HCT116 (cell line): ENCODE results near the gene KDM4D. TPM values are rescaled to one million over a fixed set of nuclear protein-coding genes. Genes with fewer than 3 reads are reported as not detected.

Source experiments
- ATAC-seq: fragments of 200-7000 bp; cut with Tn5 transposase; 2 replicates; pipeline ENCODE4 v1.9.1; 2020; ENCODE audit warnings: mild to moderate bottlenecking, moderate library complexity
- BruUV-seq: library from RNA; stranded (reverse); fragments of 400-500 nt; replicated peaks from 2 replicates; lab custom pipeline; 2021; lab: Mats Ljungman, UMichigan
- CTCF ChIA-PET: fragments of 300-600 bp; sonication (Branson Sonifier 250); formaldehyde crosslinking; loops from one replicate; lab custom pipeline; 2021; ENCODE audit warnings: antibody characterized with exemption; lab: Charles Lee
- POLR2A ChIA-PET: fragments of 300-600, 350-600 bp; sonication (Branson Sonifier 250); formaldehyde crosslinking; loops from one replicate; lab custom pipeline; 2021; ENCODE audit warnings: antibody characterized with exemption; lab: Charles Lee
- RAD21 ChIA-PET, 2 experiments: fragments of 300-600 bp; sonication (Branson Sonifier 250); formaldehyde crosslinking; loops; one replicate each; lab custom pipeline; 2023; ENCODE audit warnings: low total read pairs in 2 of 2; ENCODE audit not compliant: uncharacterized antibody in 2 of 2, unreplicated experiment in 2 of 2, low non-redundant PET in 1 of 2; lab: Charles Lee
- DNase-seq: peaks from one replicate; pipeline ENCODE4 v3.0.0-alpha.2; 2010; ENCODE audit warnings: low read depth, low spot score
- H2AFZ ChIP-seq: fragments of 200-600 bp; shearing (Covaris generic), sonication (generic); 2 replicates; pipeline ENCODE4 v1.6.1; 2017; ENCODE audit warnings: low read depth, mixed run types, mixed read lengths, antibody characterized with exemption, low read length; ENCODE audit not compliant: poor library complexity, severe bottlenecking
- H3K27ac ChIP-seq: 2 replicates; pipeline ENCODE4 v1.5.1; 2012; ENCODE audit warnings: low read depth, low read length
- H3K27me3 ChIP-seq: fragments of 200-600 bp; sonication (generic); 2 replicates; pipeline ENCODE4 v1.6.1; 2016; ENCODE audit warnings: mixed run types, low read length, mixed read lengths; ENCODE audit not compliant: insufficient read depth
- H3K36me3 ChIP-seq, 2 experiments: fragments of 200-500 bp in 1 of 2; fragments of 200-600 bp in 1 of 2; sonication (Bioruptor generic) in 1 of 2; sonication (generic) in 1 of 2; 2 replicates each; pipeline versions ENCODE4 v1.5.1 to v1.6.1; 2014 to 2016; ENCODE audit warnings: low read length in 2 of 2, inconsistent platforms in 1 of 2, mixed read lengths in 1 of 2, mixed run types in 1 of 2; ENCODE audit not compliant: insufficient read depth in 2 of 2, control insufficient read depth in 1 of 2
- H3K4me1 ChIP-seq, 2 experiments: fragments of 200-600 bp in 1 of 2; sonication (generic) in 1 of 2; 2 replicates each; pipeline versions ENCODE4 v1.5.1 to v1.6.1; 2012 to 2017; ENCODE audit warnings: low read length in 2 of 2, inconsistent platforms in 1 of 2, mild to moderate bottlenecking in 1 of 2, mixed read lengths in 1 of 2, mixed run types in 1 of 2, moderate library complexity in 1 of 2; ENCODE audit not compliant: insufficient read depth in 2 of 2, control insufficient read depth in 1 of 2
- H3K4me2 ChIP-seq: fragments of 200-600 bp; sonication (generic); 2 replicates; pipeline ENCODE4 v1.6.1; 2017; ENCODE audit warnings: mixed run types, low read length, mixed read lengths
- H3K4me3 ChIP-seq, 2 experiments: fragments of 200-600 bp in 1 of 2; sonication (generic) in 1 of 2; replicated peaks in 1 of 2; 2 replicates each; pipeline ENCODE4 v1.5.1; 2011 to 2016; ENCODE audit warnings: low read length in 2 of 2, control low read depth in 1 of 2, low read depth in 1 of 2, mild to moderate bottlenecking in 1 of 2, mixed read lengths in 1 of 2, mixed run types in 1 of 2
- H3K79me2 ChIP-seq: fragments of 200-600 bp; sonication (generic); 2 replicates; pipeline ENCODE4 v1.6.1; 2017; ENCODE audit warnings: mild to moderate bottlenecking, mixed run types, low read length, moderate library complexity, mixed read lengths; ENCODE audit not compliant: insufficient read depth
- H3K9ac ChIP-seq: fragments of 200-600 bp; sonication (generic); 2 replicates; pipeline ENCODE4 v1.6.1; 2016; ENCODE audit warnings: low read length, mixed read lengths
- H3K9me2 ChIP-seq: fragments of 200-600 bp; sonication (generic), shearing (Covaris generic); 2 replicates; pipeline ENCODE4 v1.6.1; 2017; ENCODE audit warnings: mixed run types, mild to moderate bottlenecking, moderate library complexity; ENCODE audit not compliant: insufficient read depth
- H3K9me3 ChIP-seq, 2 experiments: fragments of 200-500 bp in 1 of 2; fragments of 200-600 bp in 1 of 2; sonication (Bioruptor generic) in 1 of 2; sonication (generic) in 1 of 2; 2 replicates each; pipeline ENCODE4 v1.6.1; 2014 to 2017; ENCODE audit warnings: low read length in 2 of 2, mixed read lengths in 2 of 2, inconsistent platforms in 1 of 2, low read depth in 1 of 2, mild to moderate bottlenecking in 1 of 2, mixed run types in 1 of 2, moderate library complexity in 1 of 2; ENCODE audit not compliant: control insufficient read depth in 1 of 2, insufficient read depth in 1 of 2
- H4K20me1 ChIP-seq: fragments of 200-600 bp; sonication (generic), shearing (Covaris generic); 2 replicates; pipeline ENCODE4 v1.6.1; 2017; ENCODE audit warnings: mixed run types, mild to moderate bottlenecking, moderate library complexity; ENCODE audit not compliant: insufficient read depth
- CBX3 ChIP-seq: IDR thresholded peaks from 2 replicates; pipeline ENCODE4 v1.6.1; 2012; ENCODE audit warnings: low read depth
- CEBPB ChIP-seq: IDR thresholded peaks from 2 replicates; pipeline ENCODE4 v1.6.1; 2012; ENCODE audit warnings: low read depth
- EGR1 ChIP-seq: IDR thresholded peaks from 2 replicates; pipeline ENCODE4 v1.6.1; 2012; ENCODE audit warnings: low read depth
- ELF1 ChIP-seq: IDR thresholded peaks from 2 replicates; pipeline ENCODE4 v1.6.1; 2012; ENCODE audit warnings: low read depth, borderline replicate concordance
- EZH2 ChIP-seq: fragments of 200-600 bp; sonication (generic); IDR thresholded peaks from 2 replicates; pipeline ENCODE4 v1.6.1; 2017; ENCODE audit warnings: antibody characterized with exemption, mixed run types
- EZH2phosphoT487 ChIP-seq: fragments of 200-600 bp; IDR thresholded peaks from 2 replicates; pipeline ENCODE4 v1.6.1; 2018; ENCODE audit warnings: antibody characterized with exemption, borderline replicate concordance
- JUND ChIP-seq: IDR thresholded peaks from 2 replicates; pipeline ENCODE4 v1.6.1; 2012
- POLR2A ChIP-seq: IDR thresholded peaks from 2 replicates; pipeline ENCODE4 v1.7.0; 2011; ENCODE audit warnings: borderline replicate concordance; ENCODE audit not compliant: insufficient read depth, insufficient read length; ENCODE audit errors: extremely low read depth
- RAD21 ChIP-seq: IDR thresholded peaks from 2 replicates; pipeline ENCODE4 v1.6.1; 2012; ENCODE audit warnings: low read depth, mild to moderate bottlenecking
- SRF ChIP-seq: IDR thresholded peaks from 2 replicates; pipeline ENCODE4 v1.6.1; 2012; ENCODE audit warnings: low read depth
- TCF7L2 ChIP-seq: IDR thresholded peaks from 2 replicates; pipeline ENCODE4 v1.7.0; 2011; ENCODE audit warnings: borderline replicate concordance, inconsistent platforms; ENCODE audit not compliant: insufficient read depth, insufficient read length; ENCODE audit errors: extremely low read depth
- YY1 ChIP-seq: IDR thresholded peaks from 2 replicates; pipeline ENCODE4 v1.6.1; 2011; ENCODE audit warnings: low read length, low read depth, moderate library complexity, mild to moderate bottlenecking; ENCODE audit not compliant: insufficient replicate concordance; ENCODE audit errors: extremely low read depth
- ZFX ChIP-seq: fragments of 450-650 bp; IDR thresholded peaks from 2 replicates; pipeline ENCODE4 v1.6.1; 2017
- ZNF274 ChIP-seq: fragments of 200-500 bp; sonication (Bioruptor generic); IDR thresholded peaks from 2 replicates; pipeline ENCODE4 v1.6.1; 2014; ENCODE audit warnings: mild to moderate bottlenecking, low read depth, low read length, inconsistent platforms
- intact Hi-C: fragments of 100-400 bp; cut with micrococcal nuclease; formaldehyde crosslinking; loops from 2 replicates; pipeline ENCODE4 v1.10.0; 2022
- total RNA-seq: library from RNA; stranded (reverse); gene quantifications from one replicate; pipeline ENCODE4 v1.2.1, GENCODE V29; 2021; ENCODE audit not compliant: unreplicated experiment
- TF ChIP-seq, protein P1 (sequence below): IDR thresholded peaks from 2 replicates; pipeline ENCODE4 v1.6.1; 2012; ENCODE audit warnings: low read depth
- TF ChIP-seq, protein P2 (sequence below): IDR thresholded peaks from 2 replicates; pipeline ENCODE4 v1.6.1; 2012

The KDM4D gene
- total RNA-seq, 1 experiment from 2014 or later, result 2.1 TPM

DNA sequence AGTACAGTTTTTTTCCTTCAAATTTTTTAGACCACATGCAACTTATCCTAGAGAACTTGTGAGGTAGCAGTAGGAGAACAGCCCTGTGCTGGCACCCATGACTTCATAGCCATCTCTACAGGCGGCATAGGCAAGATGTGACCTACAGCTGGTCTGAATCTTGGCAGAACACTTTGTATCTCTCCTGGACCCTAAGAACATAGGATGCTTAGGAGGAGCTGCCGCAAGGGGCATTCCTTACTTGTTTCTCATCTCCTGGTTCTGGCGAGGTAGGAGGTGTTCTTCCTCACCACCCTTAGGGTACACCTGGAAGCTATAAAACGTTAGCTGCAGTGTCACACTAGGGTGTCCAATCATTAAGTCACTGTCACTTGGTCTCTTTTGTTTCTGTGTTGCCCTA is 16.5 kb upstream of the KDM4D start:
- no peaks in the 10 kb centered on the region for H3K4me1 ChIP-seq
- no peak overlapping the region for H3K4me2 ChIP-seq
- CTCF ChIA-PET, result no interaction called here
- no TSS peak for BruUV-seq
- no peak for ATAC-seq
- no peaks in the 10 kb centered on the region for H3K79me2 ChIP-seq
- H4K20me1 ChIP-seq, result no peaks in the 10 kb centered on the region
- POLR2A ChIA-PET, result no interaction called here
- RAD21 ChIA-PET, result no interaction called here
- H3K36me3 ChIP-seq, result peaks cover under 1 to 4% of the 10 kb centered on the region in 2 experiments; a peak in 1 of 4 replicates
- intact Hi-C loops, result no loop called here
- TF ChIP-seq EZH2phosphoT487, result no peak
- TF ChIP-seq ZNF274, result no peak
- TF ChIP-seq, protein P1, sequence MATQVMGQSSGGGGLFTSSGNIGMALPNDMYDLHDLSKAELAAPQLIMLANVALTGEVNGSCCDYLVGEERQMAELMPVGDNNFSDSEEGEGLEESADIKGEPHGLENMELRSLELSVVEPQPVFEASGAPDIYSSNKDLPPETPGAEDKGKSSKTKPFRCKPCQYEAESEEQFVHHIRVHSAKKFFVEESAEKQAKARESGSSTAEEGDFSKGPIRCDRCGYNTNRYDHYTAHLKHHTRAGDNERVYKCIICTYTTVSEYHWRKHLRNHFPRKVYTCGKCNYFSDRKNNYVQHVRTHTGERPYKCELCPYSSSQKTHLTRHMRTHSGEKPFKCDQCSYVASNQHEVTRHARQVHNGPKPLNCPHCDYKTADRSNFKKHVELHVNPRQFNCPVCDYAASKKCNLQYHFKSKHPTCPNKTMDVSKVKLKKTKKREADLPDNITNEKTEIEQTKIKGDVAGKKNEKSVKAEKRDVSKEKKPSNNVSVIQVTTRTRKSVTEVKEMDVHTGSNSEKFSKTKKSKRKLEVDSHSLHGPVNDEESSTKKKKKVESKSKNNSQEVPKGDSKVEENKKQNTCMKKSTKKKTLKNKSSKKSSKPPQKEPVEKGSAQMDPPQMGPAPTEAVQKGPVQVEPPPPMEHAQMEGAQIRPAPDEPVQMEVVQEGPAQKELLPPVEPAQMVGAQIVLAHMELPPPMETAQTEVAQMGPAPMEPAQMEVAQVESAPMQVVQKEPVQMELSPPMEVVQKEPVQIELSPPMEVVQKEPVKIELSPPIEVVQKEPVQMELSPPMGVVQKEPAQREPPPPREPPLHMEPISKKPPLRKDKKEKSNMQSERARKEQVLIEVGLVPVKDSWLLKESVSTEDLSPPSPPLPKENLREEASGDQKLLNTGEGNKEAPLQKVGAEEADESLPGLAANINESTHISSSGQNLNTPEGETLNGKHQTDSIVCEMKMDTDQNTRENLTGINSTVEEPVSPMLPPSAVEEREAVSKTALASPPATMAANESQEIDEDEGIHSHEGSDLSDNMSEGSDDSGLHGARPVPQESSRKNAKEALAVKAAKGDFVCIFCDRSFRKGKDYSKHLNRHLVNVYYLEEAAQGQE, result no peak
- no peak for TF ChIP-seq ELF1
- no peak for TF ChIP-seq ZFX
- TF ChIP-seq RAD21, result no peak
- TF ChIP-seq JUND, result no peak
- TF ChIP-seq, protein P2, sequence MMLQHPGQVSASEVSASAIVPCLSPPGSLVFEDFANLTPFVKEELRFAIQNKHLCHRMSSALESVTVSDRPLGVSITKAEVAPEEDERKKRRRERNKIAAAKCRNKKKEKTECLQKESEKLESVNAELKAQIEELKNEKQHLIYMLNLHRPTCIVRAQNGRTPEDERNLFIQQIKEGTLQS, result no peak
- TF ChIP-seq CEBPB, result no peak
- no peak for TF ChIP-seq SRF
- no peak for TF ChIP-seq POLR2A
- no peak for TF ChIP-seq YY1
- no peak for TF ChIP-seq EGR1
- no peak for TF ChIP-seq CBX3
- TF ChIP-seq EZH2, result no peak
- TF ChIP-seq TCF7L2, result no peak
- no peaks in the 10 kb centered on the region for H3K9me2 ChIP-seq
- no peak for DNase-seq
- no peak overlapping the region for H3K27ac ChIP-seq
- H3K27me3 ChIP-seq, result no peaks in the 10 kb centered on the region
- no peak overlapping the region for H2AFZ ChIP-seq
- H3K9ac ChIP-seq, result no peak overlapping the region
- no peak overlapping the region for H3K4me3 ChIP-seq
- H3K9me3 ChIP-seq, result no peaks in the 10 kb centered on the region
